SK-N-SH (cell line): ENCODE results near the gene COLEC12. TPM values are rescaled to one million over a fixed set of nuclear protein-coding genes. Genes with fewer than 3 reads are reported as not detected.

Experiments
- CTCF ChIA-PET: fragments of 300-600, 350-600 bp; formaldehyde crosslinking; extraction: SDS; loops from one replicate; lab custom pipeline; 2021; lab: Yijun Ruan, JAX
- POLR2A ChIA-PET: fragments of 350-600 bp; sonication (Branson Sonifier 250); formaldehyde crosslinking; extraction: SDS; loops from one replicate; lab custom pipeline; 2020; ENCODE audit warnings: antibody characterized with exemption, inconsistent platforms; lab: Yijun Ruan, JAX
- DNase-seq: peaks from one replicate; pipeline ENCODE4 v3.0.0; 2012
- H2AFZ ChIP-seq: fragments of 200-600 bp; sonication (generic); 2 replicates; pipeline ENCODE4 v1.8.1; 2016; ENCODE audit warnings: antibody characterized with exemption, mild to moderate bottlenecking, low read depth
- H3F3A ChIP-seq: fragments of 200-600 bp; sonication (generic); replicated peaks from 2 replicates; pipeline ENCODE3; 2016; ENCODE audit warnings: antibody characterized with exemption, mild to moderate bottlenecking; ENCODE audit not compliant: insufficient read depth
- H3K27ac ChIP-seq, 2 experiments: fragments of 200-500 bp in 1 of 2; fragments of 200-600 bp in 1 of 2; sonication (Bioruptor generic) in 1 of 2; sonication (generic), shearing (Covaris generic) in 1 of 2; 2 replicates each; pipeline versions ENCODE4 v1.5.1 to v1.6.1; 2014 to 2016; ENCODE audit warnings: low read depth in 2 of 2, inconsistent platforms in 1 of 2, low read length in 1 of 2, mild to moderate bottlenecking in 1 of 2, mixed read lengths in 1 of 2
- H3K27me3 ChIP-seq: fragments of 200-600 bp; sonication (generic), shearing (Covaris generic); 2 replicates; pipeline ENCODE4 v1.6.1; 2016; ENCODE audit warnings: mixed run types; ENCODE audit not compliant: insufficient read depth
- H3K36me3 ChIP-seq, 2 experiments: fragments of 200-500 bp in 1 of 2; fragments of 200-600 bp in 1 of 2; sonication (Bioruptor generic) in 1 of 2; sonication (generic) in 1 of 2; replicated peaks in 1 of 2; 2 replicates each; pipeline versions ENCODE3 to v1.5.1; 2014 to 2016; ENCODE audit warnings: low read length in 1 of 2, mild to moderate bottlenecking in 1 of 2; ENCODE audit not compliant: insufficient read depth in 2 of 2, control insufficient read depth in 1 of 2
- H3K4me1 ChIP-seq, 2 experiments: fragments of 200-500 bp in 1 of 2; fragments of 200-600 bp in 1 of 2; sonication (Bioruptor generic) in 1 of 2; sonication (generic), shearing (Covaris generic) in 1 of 2; 2 replicates each; pipeline versions ENCODE4 v1.5.1 to v1.6.1; 2014 to 2016; ENCODE audit warnings: low read depth in 1 of 2, low read length in 1 of 2, mixed run types in 1 of 2; ENCODE audit not compliant: insufficient read depth in 2 of 2, control insufficient read depth in 1 of 2
- H3K4me2 ChIP-seq: fragments of 200-600 bp; sonication (generic), shearing (Covaris generic); 2 replicates; pipeline ENCODE4 v1.6.1; 2017; ENCODE audit warnings: mixed run types
- H3K4me3 ChIP-seq, 2 experiments: fragments of 200-500 bp in 1 of 2; fragments of 200-600 bp in 1 of 2; sonication (Bioruptor generic) in 1 of 2; sonication (generic), shearing (Covaris generic) in 1 of 2; 2 replicates each; pipeline versions ENCODE4 v1.5.1 to v1.8.1; 2014 to 2016; ENCODE audit warnings: low read depth in 2 of 2, inconsistent platforms in 1 of 2, low read length in 1 of 2, mild to moderate bottlenecking in 1 of 2, mixed read lengths in 1 of 2, moderate library complexity in 1 of 2
- H3K79me2 ChIP-seq: fragments of 200-600 bp; sonication (generic); 2 replicates; pipeline ENCODE4 v1.8.1; 2017; ENCODE audit warnings: mild to moderate bottlenecking; ENCODE audit not compliant: insufficient read depth
- H3K9ac ChIP-seq: fragments of 200-600 bp; sonication (generic); 2 replicates; pipeline ENCODE4 v1.6.1; 2017; ENCODE audit warnings: mixed run types
- H3K9me2 ChIP-seq: fragments of 200-600 bp; sonication (generic); 2 replicates; pipeline ENCODE4 v1.6.1; 2017; ENCODE audit warnings: mixed run types
- H3K9me3 ChIP-seq: fragments of 200-600 bp; sonication (generic); 2 replicates; pipeline ENCODE4 v1.6.1; 2017; ENCODE audit warnings: mixed run types, mild to moderate bottlenecking, moderate library complexity
- H4K20me1 ChIP-seq: fragments of 200-600 bp; sonication (generic); 2 replicates; pipeline ENCODE4 v1.6.1; 2017; ENCODE audit warnings: mild to moderate bottlenecking, mixed run types; ENCODE audit not compliant: insufficient read depth
- CHD2 ChIP-seq: fragments of 150-350 bp; IDR thresholded peaks from 2 replicates; pipeline ENCODE4 v1.6.1; 2018; ENCODE audit warnings: low read length; ENCODE audit not compliant: partially characterized antibody
- EP300 ChIP-seq, 2 experiments: IDR thresholded peaks; 2 replicates each; pipeline versions ENCODE4 v1.4.0 to v1.6.1; 2012; ENCODE audit warnings: borderline replicate concordance in 1 of 2, low read depth in 1 of 2, low read length in 1 of 2
- FOSL2 ChIP-seq: IDR thresholded peaks from 2 replicates; pipeline ENCODE4 v1.4.0; 2012; ENCODE audit warnings: low read depth, mild to moderate bottlenecking, moderate library complexity, borderline replicate concordance
- GABPA ChIP-seq: IDR thresholded peaks from 2 replicates; pipeline ENCODE4 v1.4.0; 2012; ENCODE audit warnings: low read depth, mild to moderate bottlenecking
- MXI1 ChIP-seq: IDR thresholded peaks from 2 replicates; pipeline ENCODE4 v1.6.1; 2012; ENCODE audit warnings: mild to moderate bottlenecking, low read depth, low read length, improper control_type of control experiment
- NRF1 ChIP-seq: IDR thresholded peaks from 2 replicates; pipeline ENCODE4 v1.6.1; 2012; ENCODE audit warnings: low read depth, mild to moderate bottlenecking, low read length
- POLR2AphosphoS5 ChIP-seq: IDR thresholded peaks from 2 replicates; pipeline ENCODE4 v1.6.1; 2012; ENCODE audit warnings: low read depth, low read length
- RCOR1 ChIP-seq: fragments of 150-350 bp; IDR thresholded peaks from 2 replicates; pipeline ENCODE4 v1.6.1; 2017; ENCODE audit warnings: antibody characterized with exemption, low read length
- RFX5 ChIP-seq: IDR thresholded peaks from 2 replicates; pipeline ENCODE4 v1.6.1; 2012; ENCODE audit warnings: mild to moderate bottlenecking, improper control_type of control experiment, low read length
- SIN3A ChIP-seq: IDR thresholded peaks from 2 replicates; pipeline ENCODE4 v1.6.1; 2012; ENCODE audit warnings: low read depth, mild to moderate bottlenecking, low read length, moderate library complexity, borderline replicate concordance
- SMC3 ChIP-seq: IDR thresholded peaks from 2 replicates; pipeline ENCODE4 v1.6.1; 2012; ENCODE audit warnings: low read depth, low read length, improper control_type of control experiment
- TAF1 ChIP-seq: IDR thresholded peaks from 2 replicates; pipeline ENCODE4 v1.6.1; 2012; ENCODE audit warnings: low read depth, mild to moderate bottlenecking, low read length, moderate library complexity, borderline replicate concordance
- TCF12 ChIP-seq: IDR thresholded peaks from 2 replicates; pipeline ENCODE4 v1.4.0; 2012
- TEAD4 ChIP-seq: IDR thresholded peaks from 2 replicates; pipeline ENCODE4 v1.4.0; 2012; ENCODE audit warnings: mild to moderate bottlenecking, borderline replicate concordance; ENCODE audit not compliant: insufficient read depth
- YY1 ChIP-seq: IDR thresholded peaks from 2 replicates; pipeline ENCODE4 v1.4.0; 2012; ENCODE audit warnings: low read depth, mild to moderate bottlenecking
- WGBS: methylation state at CpG from one replicate; pipeline ENCODE4 v1.1.6; 2017; ENCODE audit warnings: low lambda C conversion rate; 5-methylcytosine and 5-hydroxymethylcytosine counted together
- polyA plus RNA-seq, 3 experiments: library from polyadenylated mRNA; depleted of rRNA; stranded (reverse); fragments of >200 nt; gene quantifications; 2 replicates each; pipeline ENCODE4 v1.2.3, GENCODE V29; 2012
- TF ChIP-seq, protein P1 (sequence below): fragments of 200-600 bp; sonication (generic); IDR thresholded peaks from 2 replicates; pipeline ENCODE4 v1.6.1; 2017; ENCODE audit warnings: antibody characterized with exemption, mild to moderate bottlenecking, moderate library complexity
- TF ChIP-seq, protein P2 (sequence below): IDR thresholded peaks from 2 replicates; pipeline ENCODE4 v1.4.0; 2012; ENCODE audit warnings: low read depth, borderline replicate concordance
- TF ChIP-seq, protein P3 (sequence below): IDR thresholded peaks from 2 replicates; pipeline ENCODE4; 2012
- TF ChIP-seq, protein P4 (sequence below): IDR thresholded peaks from 2 replicates; pipeline ENCODE4 v1.4.0; 2012; ENCODE audit warnings: low read depth, borderline replicate concordance

COLEC12 gene
- polyA plus RNA-seq, 1 of the 3 experiments (the other 2 are of a cell fraction), result 41.2 TPM

DNA sequence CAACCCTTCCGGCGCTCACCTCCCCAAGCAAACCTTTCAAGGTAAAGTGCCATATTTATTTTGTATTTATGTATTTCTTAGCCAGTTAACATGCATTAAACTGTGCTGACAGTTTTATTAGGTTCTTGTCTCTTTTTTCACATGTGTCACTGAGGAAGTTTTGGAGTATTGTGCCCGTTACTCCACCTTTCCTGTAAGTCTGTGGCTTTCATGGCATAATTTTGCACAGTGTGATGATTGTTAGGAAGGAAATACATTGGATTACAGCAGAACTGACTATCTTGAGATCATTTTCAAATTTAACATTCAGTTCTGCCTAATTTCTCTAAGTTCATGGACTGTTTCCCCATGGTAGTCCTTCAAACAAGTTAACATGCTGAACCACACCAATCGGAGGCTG, 67.7 kb downstream of the COLEC12 start:
- Histone ChIP-seq H4K20me1 (no peaks in the 10 kb centered on the region), H2AFZ (no peak overlapping the region), H3F3A (peaks cover 12% of the 10 kb centered on the region), H3K79me2 (no peaks in the 10 kb centered on the region), H3K9ac (no peak overlapping the region), H3K27me3 (no peaks in the 10 kb centered on the region), H3K4me2 (no peak overlapping the region), H3K9me3 (no peaks in the 10 kb centered on the region), H3K36me3 (no peaks in the 10 kb centered on the region), H3K4me1 (peaks cover 0 to 9% of the 10 kb centered on the region in 2 experiments; a peak in 2 of 4 replicates), H3K27ac (no peak overlapping the region), H3K4me3 (no peak overlapping the region), H3K9me2 (no peaks in the 10 kb centered on the region)
- 90% methylated on average over 4 of the region's 4 CpGs for WGBS
- ChIA-PET POLR2A (no interaction called here), CTCF (interaction anchor here (1.1 kb wide), 1 partner anchor 9 kb away, joined by 3 read pairs; no protein-coding TSS in a partner anchor)
- TF ChIP-seq, protein P1, sequence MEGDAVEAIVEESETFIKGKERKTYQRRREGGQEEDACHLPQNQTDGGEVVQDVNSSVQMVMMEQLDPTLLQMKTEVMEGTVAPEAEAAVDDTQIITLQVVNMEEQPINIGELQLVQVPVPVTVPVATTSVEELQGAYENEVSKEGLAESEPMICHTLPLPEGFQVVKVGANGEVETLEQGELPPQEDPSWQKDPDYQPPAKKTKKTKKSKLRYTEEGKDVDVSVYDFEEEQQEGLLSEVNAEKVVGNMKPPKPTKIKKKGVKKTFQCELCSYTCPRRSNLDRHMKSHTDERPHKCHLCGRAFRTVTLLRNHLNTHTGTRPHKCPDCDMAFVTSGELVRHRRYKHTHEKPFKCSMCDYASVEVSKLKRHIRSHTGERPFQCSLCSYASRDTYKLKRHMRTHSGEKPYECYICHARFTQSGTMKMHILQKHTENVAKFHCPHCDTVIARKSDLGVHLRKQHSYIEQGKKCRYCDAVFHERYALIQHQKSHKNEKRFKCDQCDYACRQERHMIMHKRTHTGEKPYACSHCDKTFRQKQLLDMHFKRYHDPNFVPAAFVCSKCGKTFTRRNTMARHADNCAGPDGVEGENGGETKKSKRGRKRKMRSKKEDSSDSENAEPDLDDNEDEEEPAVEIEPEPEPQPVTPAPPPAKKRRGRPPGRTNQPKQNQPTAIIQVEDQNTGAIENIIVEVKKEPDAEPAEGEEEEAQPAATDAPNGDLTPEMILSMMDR, result no peak
- no peak for TF ChIP-seq EP300 (IDR thresholded peaks at IDR 0.05; ENCODE audit: borderline replicate concordance in 1 of 2, low read depth in 1 of 2, low read length in 1 of 2)
- no peak for TF ChIP-seq POLR2AphosphoS5
- TF ChIP-seq TEAD4, result no peak
- no peak for TF ChIP-seq MXI1
- TF ChIP-seq NRF1, result no peak
- TF ChIP-seq, protein P2, sequence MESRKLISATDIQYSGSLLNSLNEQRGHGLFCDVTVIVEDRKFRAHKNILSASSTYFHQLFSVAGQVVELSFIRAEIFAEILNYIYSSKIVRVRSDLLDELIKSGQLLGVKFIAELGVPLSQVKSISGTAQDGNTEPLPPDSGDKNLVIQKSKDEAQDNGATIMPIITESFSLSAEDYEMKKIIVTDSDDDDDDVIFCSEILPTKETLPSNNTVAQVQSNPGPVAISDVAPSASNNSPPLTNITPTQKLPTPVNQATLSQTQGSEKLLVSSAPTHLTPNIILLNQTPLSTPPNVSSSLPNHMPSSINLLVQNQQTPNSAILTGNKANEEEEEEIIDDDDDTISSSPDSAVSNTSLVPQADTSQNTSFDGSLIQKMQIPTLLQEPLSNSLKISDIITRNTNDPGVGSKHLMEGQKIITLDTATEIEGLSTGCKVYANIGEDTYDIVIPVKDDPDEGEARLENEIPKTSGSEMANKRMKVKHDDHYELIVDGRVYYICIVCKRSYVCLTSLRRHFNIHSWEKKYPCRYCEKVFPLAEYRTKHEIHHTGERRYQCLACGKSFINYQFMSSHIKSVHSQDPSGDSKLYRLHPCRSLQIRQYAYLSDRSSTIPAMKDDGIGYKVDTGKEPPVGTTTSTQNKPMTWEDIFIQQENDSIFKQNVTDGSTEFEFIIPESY, result no peak
- TF ChIP-seq YY1, result no peak
- no peak for TF ChIP-seq SMC3
- no peak for TF ChIP-seq FOSL2
- TF ChIP-seq TAF1, result no peak
- no peak for TF ChIP-seq RFX5
- TF ChIP-seq CHD2, result no peak
- no peak for TF ChIP-seq SIN3A
- TF ChIP-seq, protein P3, sequence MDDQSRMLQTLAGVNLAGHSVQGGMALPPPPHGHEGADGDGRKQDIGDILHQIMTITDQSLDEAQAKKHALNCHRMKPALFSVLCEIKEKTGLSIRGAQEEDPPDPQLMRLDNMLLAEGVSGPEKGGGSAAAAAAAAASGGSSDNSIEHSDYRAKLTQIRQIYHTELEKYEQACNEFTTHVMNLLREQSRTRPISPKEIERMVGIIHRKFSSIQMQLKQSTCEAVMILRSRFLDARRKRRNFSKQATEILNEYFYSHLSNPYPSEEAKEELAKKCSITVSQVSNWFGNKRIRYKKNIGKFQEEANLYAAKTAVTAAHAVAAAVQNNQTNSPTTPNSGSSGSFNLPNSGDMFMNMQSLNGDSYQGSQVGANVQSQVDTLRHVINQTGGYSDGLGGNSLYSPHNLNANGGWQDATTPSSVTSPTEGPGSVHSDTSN, result no peak
- TF ChIP-seq, protein P4, sequence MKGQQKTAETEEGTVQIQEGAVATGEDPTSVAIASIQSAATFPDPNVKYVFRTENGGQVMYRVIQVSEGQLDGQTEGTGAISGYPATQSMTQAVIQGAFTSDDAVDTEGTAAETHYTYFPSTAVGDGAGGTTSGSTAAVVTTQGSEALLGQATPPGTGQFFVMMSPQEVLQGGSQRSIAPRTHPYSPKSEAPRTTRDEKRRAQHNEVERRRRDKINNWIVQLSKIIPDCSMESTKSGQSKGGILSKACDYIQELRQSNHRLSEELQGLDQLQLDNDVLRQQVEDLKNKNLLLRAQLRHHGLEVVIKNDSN, result no peak
- no peak for TF ChIP-seq GABPA
- no peak for TF ChIP-seq RCOR1
- TF ChIP-seq TCF12, result no peak
- DNase-seq, result no peak
